Caco-2 (cell line): ENCODE measurements around the gene CXorf51A. TPM values are rescaled to one million over a fixed set of nuclear protein-coding genes. Genes with fewer than 3 reads are reported as not detected.
"Not testable (repeated sequence)": the region's sequence is repeated elsewhere in the genome, so short reads cannot be mapped to it uniquely, and the experiment has no call there.

Source experiments
- Bru-seq: library from RNA; stranded (reverse); fragments of 400-500 nt; gene quantifications from one replicate; lab custom pipeline; 2021; lab: Mats Ljungman, UMichigan
- BruChase-seq, 2 experiments: library from RNA; stranded (reverse); fragments of 400-500 nt; gene quantifications; one replicate each; lab custom pipeline; 2021; lab: Mats Ljungman, UMichigan
- BruUV-seq: library from RNA; stranded (reverse); fragments of 400-500 nt; replicated peaks from 2 replicates; lab custom pipeline; 2021; lab: Mats Ljungman, UMichigan
- CTCF ChIA-PET: fragments of 300-600 bp; sonication (Branson Sonifier 250); formaldehyde crosslinking; loops from one replicate; lab custom pipeline; 2022; ENCODE audit warnings: antibody characterized with exemption; lab: Charles Lee
- POLR2A ChIA-PET: fragments of 300-600 bp; sonication (Branson Sonifier 250); formaldehyde crosslinking; loops from one replicate; lab custom pipeline; 2022; ENCODE audit warnings: antibody characterized with exemption; lab: Charles Lee
- DNase-seq, 2 experiments: peaks; one replicate each; pipeline versions ENCODE4 v3.0.0 to v3.0.0-alpha.2; 2020 to 2022
- H3K27me3 ChIP-seq: replicated peaks from 2 replicates; pipeline ENCODE4 v1.6.0; 2011; ENCODE audit warnings: low read length; ENCODE audit not compliant: control insufficient read depth, insufficient read depth
- H3K36me3 ChIP-seq: 2 replicates; pipeline ENCODE4 v1.5.1; 2011; ENCODE audit warnings: low read length; ENCODE audit not compliant: control insufficient read depth, insufficient read depth
- H3K4me1 ChIP-seq: fragments of 250-450 bp; sonication (Bioruptor Pico); 2 replicates; pipeline ENCODE4 v1.5.1; 2020; ENCODE audit warnings: mild to moderate bottlenecking
- H3K4me3 ChIP-seq: 2 replicates; pipeline ENCODE4 v1.5.1; 2011; ENCODE audit warnings: low read depth, mild to moderate bottlenecking, control low read depth, low read length
- H3K9me3 ChIP-seq: fragments of 250-450 bp; sonication (Bioruptor Pico); 2 replicates; pipeline ENCODE4 v1.5.1; 2020; ENCODE audit warnings: mild to moderate bottlenecking, moderate library complexity
- H3K27ac Mint-ChIP-seq: one replicate; pipeline ENCODE4 v1.8.0; 2022; ENCODE audit warnings: mixed read lengths; ENCODE audit not compliant: unreplicated experiment
- H3K27me3 Mint-ChIP-seq: one replicate; pipeline ENCODE4 v1.8.0; 2022; ENCODE audit warnings: mixed read lengths; ENCODE audit not compliant: insufficient read depth, unreplicated experiment
- H3K36me3 Mint-ChIP-seq: one replicate; pipeline ENCODE4 v1.8.0; 2022; ENCODE audit warnings: mild to moderate bottlenecking, mixed read lengths; ENCODE audit not compliant: insufficient read depth, unreplicated experiment
- H3K4me1 Mint-ChIP-seq: one replicate; pipeline ENCODE4 v1.8.0; 2022; ENCODE audit warnings: low read depth, mixed read lengths; ENCODE audit not compliant: unreplicated experiment
- H3K4me3 Mint-ChIP-seq: one replicate; pipeline ENCODE4 v1.8.0; 2022; ENCODE audit warnings: mild to moderate bottlenecking, moderate library complexity, mixed read lengths; ENCODE audit not compliant: unreplicated experiment
- H3K9me3 Mint-ChIP-seq: one replicate; pipeline ENCODE4 v1.8.0; 2022; ENCODE audit warnings: mixed read lengths; ENCODE audit not compliant: unreplicated experiment
- intact Hi-C: fragments of 100-400 bp; cut with micrococcal nuclease; formaldehyde crosslinking; loops from one replicate; pipeline ENCODE4 v1.10.0; 2022; ENCODE audit not compliant: unreplicated experiment
- long read RNA-seq: library from polyadenylated mRNA; stranded (forward); transcript quantifications from one replicate; pipeline ENCODE4 v2.0.0, GENCODE V29; 2022
- total RNA-seq: library from RNA; stranded (reverse); gene quantifications from 2 replicates; pipeline ENCODE4 v1.2.3, GENCODE V29; 2022
- TF ChIP-seq, protein P1 (sequence below), 2 experiments: fragments of 200-600 bp in 1 of 2; IDR thresholded peaks; 1 replicate in 1 of 2; 2 replicates in 1 of 2; pipeline versions ENCODE4 v1.5.1 to v1.8.0; 2011 to 2022; ENCODE audit warnings: antibody characterized with exemption in 1 of 2, control low read depth in 1 of 2, inconsistent platforms in 1 of 2, low read depth in 1 of 2, low read length in 1 of 2, mild to moderate bottlenecking in 1 of 2, moderate library complexity in 1 of 2; ENCODE audit not compliant: insufficient read depth in 1 of 2, severe bottlenecking in 1 of 2, unreplicated experiment in 1 of 2

Gene CXorf51A
- not detected in 2 replicates for total RNA-seq
- not detected for Bru-seq, nascent RNA
- not detected for BruChase-seq, experiment 1, labeled RNA remaining after a 2-hour chase
- BruChase-seq, experiment 2, labeled RNA remaining after a 6-hour chase: not detected
- long read RNA-seq: 0 reads

DNA sequence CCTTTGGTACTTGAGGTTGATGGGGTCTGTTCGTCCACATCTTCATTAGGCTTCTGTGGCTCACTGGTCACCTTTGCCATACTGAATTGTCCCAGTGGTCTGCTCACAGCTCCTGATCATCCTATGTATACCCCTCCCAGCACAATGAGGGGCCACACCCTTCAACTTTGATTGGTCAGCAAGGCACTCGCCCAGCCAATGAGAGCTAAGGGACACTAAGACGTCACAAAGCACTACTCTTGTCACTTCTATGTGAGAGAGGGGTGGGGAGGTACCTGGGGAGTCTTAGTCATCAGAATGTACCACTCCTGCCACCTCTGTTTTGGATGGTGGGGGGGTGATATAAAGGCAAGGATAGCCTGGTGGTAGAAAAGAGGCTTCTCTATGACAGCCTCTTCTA lies at the start of gene CXorf51A:
TSS of gene CXorf51A (minus strand) at position 101 of the 400 bp plus-strand sequence. CDS start at position 80, 21 bp downstream.
- H3K27me3 ChIP-seq, H3K4me1 Mint-ChIP-seq, DNase-seq, CTCF ChIA-PET, intact Hi-C loops, H3K4me1 ChIP-seq, H3K4me3 ChIP-seq, H3K9me3 ChIP-seq, H3K9me3 Mint-ChIP-seq, H3K27me3 Mint-ChIP-seq, H3K36me3 ChIP-seq, POLR2A ChIA-PET, H3K4me3 Mint-ChIP-seq, H3K27ac Mint-ChIP-seq, H3K36me3 Mint-ChIP-seq, BruUV-seq: not testable (repeated sequence)

DNA sequence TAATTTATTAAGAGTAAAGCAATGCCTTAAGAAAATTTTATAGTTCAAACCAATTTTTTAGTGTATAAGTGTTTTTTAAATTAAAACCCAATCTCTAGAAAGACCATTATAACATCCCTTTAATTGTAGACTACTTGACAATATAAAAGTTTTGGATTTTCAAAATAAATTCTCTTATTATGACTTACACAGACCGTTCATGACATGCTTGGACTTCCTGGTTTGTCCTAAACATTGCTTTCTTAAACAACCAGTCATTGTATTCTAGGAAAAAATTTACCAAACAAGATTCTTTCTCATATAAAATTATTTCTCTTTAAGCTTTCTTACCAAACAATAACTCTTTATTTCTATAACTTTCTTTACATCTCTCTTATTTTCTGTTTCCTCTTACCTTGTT lies 49.0 kb upstream of the CXorf51A start:
- Mint-ChIP-seq H3K27me3 (no peaks in the 10 kb centered on the region), H3K27ac (no peak overlapping the region), H3K4me3 (no peak overlapping the region), H3K9me3 (peaks cover 7% of the 10 kb centered on the region), H3K4me1 (no peaks in the 10 kb centered on the region), H3K36me3 (no peaks in the 10 kb centered on the region)
- POLR2A ChIA-PET: no interaction called here
- no peak overlapping the region for H3K4me3 ChIP-seq
- no peaks in the 10 kb centered on the region for H3K27me3 ChIP-seq
- no TSS peak for BruUV-seq
- H3K9me3 ChIP-seq: no peaks in the 10 kb centered on the region
- CTCF ChIA-PET: no interaction called here
- no peaks in the 10 kb centered on the region for H3K36me3 ChIP-seq
- intact Hi-C loops: no loop called here
- TF ChIP-seq, protein P1, sequence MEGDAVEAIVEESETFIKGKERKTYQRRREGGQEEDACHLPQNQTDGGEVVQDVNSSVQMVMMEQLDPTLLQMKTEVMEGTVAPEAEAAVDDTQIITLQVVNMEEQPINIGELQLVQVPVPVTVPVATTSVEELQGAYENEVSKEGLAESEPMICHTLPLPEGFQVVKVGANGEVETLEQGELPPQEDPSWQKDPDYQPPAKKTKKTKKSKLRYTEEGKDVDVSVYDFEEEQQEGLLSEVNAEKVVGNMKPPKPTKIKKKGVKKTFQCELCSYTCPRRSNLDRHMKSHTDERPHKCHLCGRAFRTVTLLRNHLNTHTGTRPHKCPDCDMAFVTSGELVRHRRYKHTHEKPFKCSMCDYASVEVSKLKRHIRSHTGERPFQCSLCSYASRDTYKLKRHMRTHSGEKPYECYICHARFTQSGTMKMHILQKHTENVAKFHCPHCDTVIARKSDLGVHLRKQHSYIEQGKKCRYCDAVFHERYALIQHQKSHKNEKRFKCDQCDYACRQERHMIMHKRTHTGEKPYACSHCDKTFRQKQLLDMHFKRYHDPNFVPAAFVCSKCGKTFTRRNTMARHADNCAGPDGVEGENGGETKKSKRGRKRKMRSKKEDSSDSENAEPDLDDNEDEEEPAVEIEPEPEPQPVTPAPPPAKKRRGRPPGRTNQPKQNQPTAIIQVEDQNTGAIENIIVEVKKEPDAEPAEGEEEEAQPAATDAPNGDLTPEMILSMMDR (IDR thresholded peaks at IDR 0.05; ENCODE audit: insufficient read depth in 1 of 2, low read depth in 1 of 2, low read length in 1 of 2, severe bottlenecking in 1 of 2, unreplicated experiment in 1 of 2): no peak
- no peaks in the 10 kb centered on the region for H3K4me1 ChIP-seq
- DNase-seq: no peak

DNA sequence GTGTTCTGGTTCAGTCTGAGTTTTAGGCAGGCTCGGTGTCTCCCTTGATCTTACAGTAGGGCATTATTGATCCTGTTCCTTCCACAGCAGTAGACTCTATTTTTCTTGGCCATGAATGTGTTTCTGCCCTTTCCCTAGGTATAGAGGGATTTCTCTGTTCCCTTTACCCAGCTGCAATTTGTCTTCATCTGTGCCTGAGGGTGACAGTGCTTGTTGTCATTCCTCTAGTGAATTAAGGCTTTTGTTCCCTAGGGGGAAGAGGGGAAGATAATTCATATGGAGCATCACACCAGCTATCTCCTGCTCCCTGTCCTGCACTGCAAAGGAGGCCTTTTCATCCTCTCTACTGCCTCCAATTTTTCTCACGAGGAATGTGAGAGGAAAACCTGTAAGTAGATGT lies 39.7 kb upstream of the CXorf51A start:
- Histone ChIP-seq H3K27me3 (no peaks in the 10 kb centered on the region), H3K9me3 (no peaks in the 10 kb centered on the region), H3K36me3 (no peaks in the 10 kb centered on the region), H3K4me3 (no peak overlapping the region), H3K4me1 (no peaks in the 10 kb centered on the region)
- Mint-ChIP-seq H3K27ac (no peak overlapping the region), H3K4me1 (no peaks in the 10 kb centered on the region), H3K9me3 (peaks cover 10% of the 10 kb centered on the region), H3K27me3 (no peaks in the 10 kb centered on the region), H3K4me3 (no peak overlapping the region), H3K36me3 (no peaks in the 10 kb centered on the region)
- TF ChIP-seq, protein P1 (IDR thresholded peaks at IDR 0.05; ENCODE audit: insufficient read depth in 1 of 2, low read depth in 1 of 2, low read length in 1 of 2, severe bottlenecking in 1 of 2, unreplicated experiment in 1 of 2): no peak
- BruUV-seq: no TSS peak
- POLR2A ChIA-PET: no interaction called here
- no peak for DNase-seq
- intact Hi-C loops: no loop called here
- CTCF ChIA-PET: no interaction called here
